GM19035 (cell line): ENCODE data around the gene ZNF79.
"Not testable (repeated sequence)": the region's sequence is repeated elsewhere in the genome, so short reads cannot be mapped to it uniquely, and the experiment has no call there.

ENCODE experiments used
- ATAC-seq: cut with Tn5 transposase; IDR thresholded peaks from one replicate; pipeline ENCODE4 v1.9.1; 2021; ENCODE audit not compliant: unreplicated experiment

Gene ZNF79

DNA sequence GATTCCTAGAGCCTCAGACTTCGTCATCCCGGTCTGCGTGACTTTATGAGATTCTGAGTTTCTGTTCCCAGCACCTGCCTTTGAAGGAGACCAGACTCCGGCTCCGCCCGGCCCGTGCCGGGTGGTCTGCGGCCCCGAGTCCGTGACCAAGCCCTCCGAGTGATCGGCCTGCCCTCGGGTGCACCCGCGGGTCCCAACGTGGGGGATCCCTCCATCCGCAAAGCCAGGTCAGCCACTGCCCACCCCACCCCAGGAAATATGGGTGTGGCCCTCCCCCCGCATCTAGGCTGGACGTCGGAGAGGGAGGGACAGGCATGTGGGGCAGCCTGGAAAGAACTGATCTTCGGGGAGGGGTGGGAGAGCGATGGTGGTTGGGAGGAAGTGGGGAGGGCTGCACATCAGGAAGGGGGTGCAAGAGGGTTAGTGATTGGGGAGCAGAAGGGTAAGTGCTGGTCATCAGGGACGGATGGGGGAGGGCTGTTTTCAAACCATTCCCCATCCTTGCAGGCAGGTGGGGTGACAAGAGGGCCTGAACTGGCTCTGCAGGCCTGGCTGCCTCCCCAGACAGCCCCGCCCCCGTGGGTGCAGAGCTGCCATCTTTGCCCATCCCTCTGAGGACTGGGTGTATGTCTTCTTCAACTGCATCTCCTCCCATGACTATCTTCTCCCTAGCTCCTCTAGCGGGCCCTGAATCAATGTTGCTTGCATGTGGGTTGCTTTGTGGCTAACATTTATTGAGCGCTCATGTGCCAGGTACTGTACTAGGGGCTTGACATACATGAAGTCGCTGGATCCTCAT lies 27.9 kb downstream of the ZNF79 start:
- peak; percentile 4 for ATAC-seq

DNA sequence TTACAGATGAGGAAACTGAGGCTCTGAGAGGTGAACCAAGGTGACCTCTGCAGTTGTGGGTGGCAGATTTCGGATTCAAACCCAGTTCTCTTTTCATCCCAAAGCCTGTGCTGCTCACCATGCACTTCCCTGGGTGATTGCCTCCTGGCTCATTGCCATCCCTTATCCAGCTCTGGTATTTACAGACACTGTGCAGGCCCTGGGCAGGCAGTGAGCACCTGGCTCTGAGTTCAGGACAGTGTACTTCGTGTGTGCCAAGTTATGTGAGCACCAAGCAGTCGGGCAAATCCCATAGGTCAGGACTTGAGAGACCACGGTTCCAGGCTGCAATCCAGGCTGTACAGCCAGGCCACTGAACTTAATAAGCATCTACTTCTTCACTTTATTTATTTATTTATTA lies 28.5 kb downstream of the ZNF79 start:
- no peak for ATAC-seq

DNA sequence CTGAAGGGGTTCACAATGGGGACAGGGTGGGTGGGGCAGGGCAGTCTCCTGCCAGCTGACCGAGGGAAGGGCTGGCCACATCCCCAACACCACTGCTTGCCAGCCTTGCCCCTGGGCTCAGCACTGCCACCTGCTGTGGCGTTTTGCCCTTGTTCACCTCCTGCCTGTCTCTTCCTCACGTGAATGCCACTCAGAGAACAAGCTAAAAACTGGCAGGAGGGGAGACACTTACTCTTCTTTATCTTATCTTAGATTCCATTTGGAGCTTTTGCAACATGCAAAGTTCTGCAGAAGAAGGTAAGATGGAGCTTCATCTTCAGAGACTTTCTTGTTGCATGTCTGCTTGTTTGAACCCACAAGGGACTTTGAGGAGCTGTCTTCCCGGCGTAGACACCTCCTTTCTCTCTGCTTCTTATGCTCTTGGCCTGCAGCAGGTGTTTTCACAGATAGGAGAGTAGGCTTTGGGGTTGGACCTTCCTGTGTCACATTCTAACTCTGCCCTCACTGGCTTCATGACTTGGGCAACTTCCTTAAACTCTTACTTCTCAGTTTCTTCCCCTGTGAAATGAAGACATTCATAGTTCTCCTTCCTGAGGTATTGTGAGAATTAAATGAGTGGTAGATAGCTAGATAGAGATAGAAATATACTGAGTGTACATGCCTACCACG lies 31.3 kb downstream of the ZNF79 start:
- no peak for ATAC-seq

DNA sequence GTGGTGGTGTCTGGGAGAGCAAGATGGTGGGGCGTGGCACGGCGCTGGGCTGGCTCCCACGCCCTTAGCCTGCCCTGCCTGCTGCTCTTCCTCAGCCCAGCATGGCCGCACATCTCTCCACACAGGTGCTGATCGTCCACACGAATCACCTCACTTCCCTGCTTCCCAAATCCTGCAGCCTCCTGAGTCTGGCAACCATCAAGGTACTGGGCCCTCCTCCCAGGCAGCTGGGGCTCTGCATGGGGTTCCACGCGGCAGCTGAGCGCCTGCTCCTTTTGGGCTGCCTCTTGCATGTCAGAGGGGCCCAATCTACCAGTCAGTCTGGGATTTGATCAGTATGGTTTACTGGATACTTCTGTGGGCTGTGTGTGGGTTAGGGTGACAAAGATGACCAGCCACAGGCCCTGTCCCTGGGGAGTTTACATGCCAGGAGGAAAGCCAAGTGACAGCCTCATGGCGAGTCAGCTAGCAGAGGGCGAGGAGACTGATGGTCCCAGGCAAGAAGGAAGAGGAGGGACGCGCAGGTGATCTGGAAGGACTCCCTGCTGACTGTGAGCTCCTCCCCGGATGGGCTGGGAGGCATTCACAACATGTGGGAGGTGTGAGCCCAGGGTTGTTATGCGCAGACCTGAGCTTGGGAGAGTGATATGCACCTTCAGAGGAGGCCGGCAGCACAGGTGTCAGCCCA lies 33.2 kb downstream of the ZNF79 start:
- ATAC-seq = no peak

DNA sequence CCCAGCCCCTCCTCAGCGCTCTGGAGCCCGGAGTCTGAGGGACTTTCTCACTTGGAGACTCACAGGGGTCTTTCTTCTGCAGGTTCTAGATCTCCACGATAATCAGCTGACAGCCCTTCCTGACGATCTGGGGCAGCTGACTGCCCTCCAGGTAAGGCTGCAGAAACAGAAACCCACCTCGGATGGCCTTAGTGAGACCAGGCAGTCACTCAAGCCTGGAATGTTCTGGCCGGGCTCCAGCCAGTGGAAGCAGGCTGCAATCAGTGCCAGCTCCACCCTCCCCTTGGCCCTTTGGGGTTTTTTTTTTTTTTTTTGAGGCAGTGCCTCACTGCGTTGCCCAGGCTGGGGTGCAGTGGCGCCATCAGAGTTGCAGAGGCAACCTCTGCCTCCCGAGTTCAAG lies 34.7 kb downstream of the ZNF79 start:
- no peak for ATAC-seq

DNA sequence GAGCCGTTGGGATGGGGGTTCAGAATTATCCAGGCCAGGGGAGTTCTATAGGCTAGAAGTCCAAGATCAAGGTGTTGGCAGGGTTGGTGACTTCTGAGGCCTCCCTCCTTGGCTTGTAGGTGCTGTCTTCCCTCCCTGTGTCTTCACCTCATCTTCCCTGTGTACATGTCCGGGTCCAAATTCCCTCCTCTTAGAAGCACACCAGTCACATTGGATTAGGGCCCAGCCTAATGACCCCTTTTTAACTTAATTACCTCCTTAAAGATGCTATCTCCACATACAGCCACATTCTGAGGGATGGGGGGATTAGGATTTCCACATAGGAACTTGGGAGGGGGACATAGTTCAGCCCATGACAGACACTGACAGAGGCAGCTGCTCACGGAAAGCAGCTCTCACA lies 39.2 kb downstream of the ZNF79 start:
- no peak for ATAC-seq

DNA sequence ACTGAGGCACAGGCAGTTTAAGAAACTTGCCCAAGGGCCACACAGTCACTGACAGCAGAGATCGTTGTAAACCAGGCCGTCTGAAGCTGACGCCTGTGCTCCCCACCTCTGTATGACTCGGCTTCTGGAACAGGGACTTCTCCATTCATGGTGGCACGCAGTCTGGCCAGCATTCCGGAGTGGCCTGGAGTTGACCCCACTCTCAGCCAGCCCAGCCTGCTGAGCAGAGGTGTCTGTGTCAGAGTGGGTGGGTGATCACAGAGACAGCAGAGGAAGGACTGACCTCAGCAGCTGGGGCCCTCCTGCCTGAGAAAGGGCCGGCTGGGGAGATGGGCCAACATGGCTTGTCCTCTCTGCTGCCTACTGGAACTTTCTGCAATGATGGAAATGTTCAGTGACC lies 39.7 kb downstream of the ZNF79 start:
- ATAC-seq = no peak

DNA sequence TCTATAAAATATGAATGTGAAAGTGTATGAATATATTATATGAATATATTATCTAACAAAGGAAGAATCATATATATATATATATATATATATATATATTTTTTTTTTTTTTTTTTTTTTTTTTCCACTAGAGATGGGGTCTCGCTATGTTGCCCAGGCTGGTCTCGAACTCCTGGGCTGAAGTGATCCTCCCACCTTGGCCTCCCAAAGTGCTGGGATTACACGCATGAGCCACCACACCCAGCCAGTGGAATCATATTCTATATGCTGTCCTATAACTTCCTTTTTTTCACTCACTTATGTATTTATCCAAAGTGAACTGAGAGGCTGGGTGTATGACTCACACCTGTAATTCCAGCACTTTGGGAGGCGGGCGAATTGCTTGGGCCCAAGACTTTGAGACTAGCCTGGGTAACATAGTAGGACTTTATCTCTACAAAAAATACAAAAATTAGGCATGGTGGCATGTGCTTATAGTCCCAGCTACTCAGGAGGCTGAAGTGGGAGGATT lies 42.3 kb downstream of the ZNF79 start:
- ATAC-seq = not testable (repeated sequence)

DNA sequence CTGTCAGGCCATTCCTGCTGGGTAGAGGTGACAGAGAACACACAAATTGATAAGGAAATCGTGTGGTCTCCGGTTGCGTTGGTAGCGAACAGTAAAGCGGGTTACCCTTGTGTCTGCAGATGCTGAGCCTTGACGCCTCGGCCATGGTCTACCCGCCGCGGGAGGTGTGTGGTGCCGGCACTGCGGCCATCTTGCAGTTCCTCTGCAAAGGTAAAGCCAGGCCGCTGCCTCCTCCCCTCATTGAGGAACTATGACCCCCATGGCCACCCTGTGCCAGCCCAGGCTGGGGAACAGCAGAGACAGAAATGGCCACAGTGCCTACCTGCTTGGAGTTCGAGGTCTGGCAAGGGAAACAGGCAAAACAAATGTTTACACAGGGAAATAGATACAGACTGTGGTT lies 43.4 kb downstream of the ZNF79 start:
- no peak for ATAC-seq

DNA sequence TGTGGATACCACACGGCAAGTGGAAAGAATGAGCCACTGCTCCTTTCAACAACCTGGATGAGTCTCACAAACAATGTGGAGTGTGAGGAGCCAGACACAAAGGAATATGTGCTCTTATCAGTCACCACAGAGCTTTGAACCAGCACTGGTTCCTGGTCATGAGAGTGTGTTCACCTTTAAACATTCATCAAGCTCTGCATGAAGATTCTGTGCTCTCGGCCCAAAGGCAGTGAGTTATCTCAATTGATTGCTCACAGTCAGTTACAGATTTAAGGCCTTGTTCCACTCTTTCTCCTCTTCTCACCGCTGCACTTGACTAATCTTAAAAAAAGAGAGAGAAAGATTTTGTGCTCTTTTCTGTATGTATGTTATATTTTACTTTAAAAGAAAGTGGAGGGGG lies 46.5 kb downstream of the ZNF79 start:
- no peak for ATAC-seq

DNA sequence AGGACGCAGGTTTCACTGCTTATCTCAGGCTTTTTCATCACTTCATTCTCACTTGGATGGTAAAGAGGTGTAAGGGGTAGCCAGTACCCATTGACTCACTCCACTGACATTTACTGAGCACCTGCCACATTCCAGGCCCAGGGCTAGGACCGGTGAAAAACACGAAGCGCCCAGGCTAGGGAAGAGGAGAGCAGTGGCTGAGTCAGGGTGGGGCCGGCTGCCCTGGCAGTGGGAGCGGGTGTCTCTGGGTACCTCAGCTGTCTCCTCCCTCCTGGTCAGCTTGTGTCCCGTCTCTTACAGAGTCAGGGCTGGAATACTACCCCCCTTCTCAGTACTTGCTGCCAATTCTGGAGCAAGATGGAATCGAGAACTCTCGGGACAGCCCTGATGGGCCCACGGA lies 49.3 kb downstream of the ZNF79 start:
- ATAC-seq = no peak

DNA sequence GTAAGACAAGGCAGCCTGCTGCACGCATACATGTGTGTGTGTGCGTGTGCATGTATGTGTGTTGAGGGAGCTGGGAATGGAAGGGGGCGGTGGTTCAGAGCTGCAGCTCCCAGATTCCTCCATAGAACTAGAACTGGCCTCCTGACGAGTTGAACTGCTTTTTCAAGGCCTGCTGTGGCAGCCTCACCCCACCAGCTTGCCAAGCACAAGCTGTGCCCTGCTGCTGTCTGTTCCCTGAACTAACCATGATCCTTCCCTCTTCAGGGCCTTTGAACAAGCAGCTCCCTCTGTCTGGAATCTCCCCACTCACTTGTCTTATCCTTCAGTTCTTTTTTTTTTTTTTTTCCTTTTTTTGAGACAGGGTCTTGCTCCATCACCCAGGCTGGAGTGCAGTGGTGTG lies 49.8 kb downstream of the ZNF79 start:
- ATAC-seq = no peak

DNA sequence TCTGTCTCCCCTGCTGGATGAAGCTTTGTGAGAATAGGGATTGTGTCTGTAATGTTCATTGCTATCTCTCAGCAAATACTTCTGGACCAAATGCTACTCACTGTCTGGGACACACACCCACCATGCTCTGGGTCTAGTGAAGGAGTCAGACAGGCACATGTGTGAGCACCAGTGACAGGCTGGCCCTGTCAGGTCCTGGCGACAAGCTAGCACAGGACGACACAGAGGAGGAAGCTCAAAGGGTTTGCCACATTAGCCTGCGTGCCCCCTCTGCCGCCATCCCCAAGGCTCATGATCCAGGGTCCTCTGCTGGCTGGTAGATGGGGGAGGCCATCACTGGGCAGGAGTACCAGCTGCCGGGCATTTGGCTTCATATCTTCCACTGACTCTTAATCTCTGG lies 50.4 kb downstream of the ZNF79 start:
- ATAC-seq = no peak

DNA sequence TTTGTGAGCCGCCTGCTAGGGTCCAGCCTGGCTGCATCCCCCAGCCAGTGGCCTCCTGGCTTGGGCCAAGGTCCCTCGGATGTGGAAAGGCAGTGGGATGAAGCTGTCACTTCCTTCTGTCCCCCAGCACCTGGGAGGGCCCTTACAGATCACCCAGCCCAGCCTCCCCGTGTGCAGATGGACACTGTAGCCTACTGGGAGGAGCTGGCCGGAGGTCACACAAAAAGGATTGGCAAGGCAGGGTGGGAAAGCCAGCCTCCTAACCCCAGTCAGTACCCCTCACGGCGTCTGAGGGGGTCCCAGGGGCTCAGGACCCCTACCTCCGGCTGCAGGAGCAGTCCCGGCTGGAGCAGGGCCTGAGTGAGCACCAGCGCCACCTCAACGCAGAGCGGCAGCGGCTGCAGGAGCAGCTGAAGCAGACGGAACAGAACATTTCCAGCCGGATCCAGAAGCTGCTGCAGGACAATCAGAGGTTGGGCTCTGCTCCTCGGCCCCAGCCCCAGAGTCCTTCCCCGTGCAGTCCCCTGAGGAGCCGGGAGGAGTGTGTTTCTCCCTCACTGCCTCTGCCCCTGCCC lies 55.4 kb downstream of the ZNF79 start:
- no peak for ATAC-seq

DNA sequence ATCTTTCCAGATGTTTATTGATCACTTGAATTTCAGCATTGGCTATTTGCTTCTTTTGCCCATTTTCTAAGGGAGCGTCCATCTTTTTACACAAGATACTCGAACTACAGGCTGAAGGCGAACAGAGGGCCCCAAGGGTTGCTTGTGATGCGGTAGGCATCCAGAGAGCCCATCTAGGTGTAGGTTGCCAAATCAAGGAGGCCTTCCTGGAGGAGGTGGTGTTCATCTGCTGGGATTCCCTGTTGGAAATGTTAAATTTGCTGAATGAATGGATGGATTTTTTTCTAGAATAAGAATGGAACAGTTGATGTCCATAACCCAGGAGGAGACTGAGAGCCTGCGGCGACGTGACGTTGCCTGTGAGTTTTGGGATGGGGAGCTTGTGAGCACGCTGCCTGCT lies 58.5 kb downstream of the ZNF79 start:
- no peak for ATAC-seq

DNA sequence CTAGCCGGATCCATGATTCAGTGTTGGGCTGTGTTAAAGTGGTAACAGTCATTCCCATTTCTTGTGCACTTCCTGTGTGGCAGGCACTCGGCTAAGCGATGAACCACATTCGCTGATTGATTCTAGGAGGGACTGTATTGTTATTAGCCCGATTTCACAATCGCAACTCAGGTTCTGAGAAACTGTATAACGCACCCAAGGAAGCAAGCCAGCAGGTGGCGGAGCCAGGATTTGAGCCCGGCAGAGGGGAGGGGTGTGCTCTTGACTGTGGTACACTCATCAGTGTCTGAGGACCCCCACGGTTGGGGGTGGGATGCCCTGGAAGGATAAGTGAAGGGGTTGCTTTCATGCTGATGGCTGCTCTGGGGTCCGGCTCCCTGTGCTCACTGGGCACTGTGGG lies 61.8 kb downstream of the ZNF79 start:
- ATAC-seq = no peak

DNA sequence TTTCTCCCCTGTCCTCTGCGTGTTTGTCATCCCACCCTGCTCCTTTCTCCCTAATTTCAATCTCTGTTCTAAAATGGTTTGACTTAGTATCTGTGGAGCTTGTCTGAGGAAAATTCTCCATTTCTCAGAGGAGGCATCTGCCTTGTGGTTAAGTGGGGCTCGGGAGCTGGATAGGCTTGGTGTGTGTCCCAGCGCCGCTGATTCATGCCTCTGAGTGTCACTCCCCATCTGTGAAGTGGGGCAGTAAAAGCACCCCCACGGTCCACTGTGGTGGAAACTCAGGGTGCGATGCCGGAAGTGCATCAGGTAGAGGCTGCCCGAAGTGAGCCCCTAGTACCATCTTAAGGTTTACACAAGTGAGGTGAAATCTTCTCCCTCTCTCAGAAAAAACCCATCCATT lies 64.8 kb downstream of the ZNF79 start:
- no peak for ATAC-seq

DNA sequence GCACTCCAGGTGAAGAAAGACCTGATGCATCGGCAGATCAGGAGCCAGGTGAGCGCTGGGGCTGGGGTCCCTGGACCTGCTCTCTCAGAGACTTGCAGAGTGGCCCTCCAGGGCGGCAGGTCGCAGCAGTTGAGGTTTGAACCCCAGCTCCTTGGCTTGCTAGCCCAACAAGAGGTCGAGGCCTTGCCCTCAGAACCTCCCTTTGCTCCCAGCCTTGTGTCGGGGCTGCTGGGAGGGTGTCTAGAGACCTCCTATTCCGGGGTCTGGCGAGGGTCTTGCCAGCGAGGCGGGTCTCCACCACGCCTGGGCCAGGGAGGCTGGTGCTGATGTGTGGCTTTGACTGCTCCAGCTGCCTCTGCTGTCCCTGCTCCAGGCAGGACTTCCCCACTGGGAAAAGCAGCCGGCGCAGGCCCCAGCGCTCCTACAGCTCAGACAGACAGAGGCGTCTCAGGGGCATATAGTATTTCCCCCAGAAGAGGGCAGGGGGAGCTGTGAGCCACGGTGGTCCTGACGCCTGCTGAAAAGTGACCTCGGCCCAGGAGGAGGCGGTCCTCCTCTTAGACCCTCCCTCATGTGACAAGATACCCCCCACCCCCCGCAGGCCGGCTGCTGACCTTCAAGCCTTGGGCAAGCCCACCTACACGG lies 65.4 kb downstream of the ZNF79 start:
- no peak for ATAC-seq

DNA sequence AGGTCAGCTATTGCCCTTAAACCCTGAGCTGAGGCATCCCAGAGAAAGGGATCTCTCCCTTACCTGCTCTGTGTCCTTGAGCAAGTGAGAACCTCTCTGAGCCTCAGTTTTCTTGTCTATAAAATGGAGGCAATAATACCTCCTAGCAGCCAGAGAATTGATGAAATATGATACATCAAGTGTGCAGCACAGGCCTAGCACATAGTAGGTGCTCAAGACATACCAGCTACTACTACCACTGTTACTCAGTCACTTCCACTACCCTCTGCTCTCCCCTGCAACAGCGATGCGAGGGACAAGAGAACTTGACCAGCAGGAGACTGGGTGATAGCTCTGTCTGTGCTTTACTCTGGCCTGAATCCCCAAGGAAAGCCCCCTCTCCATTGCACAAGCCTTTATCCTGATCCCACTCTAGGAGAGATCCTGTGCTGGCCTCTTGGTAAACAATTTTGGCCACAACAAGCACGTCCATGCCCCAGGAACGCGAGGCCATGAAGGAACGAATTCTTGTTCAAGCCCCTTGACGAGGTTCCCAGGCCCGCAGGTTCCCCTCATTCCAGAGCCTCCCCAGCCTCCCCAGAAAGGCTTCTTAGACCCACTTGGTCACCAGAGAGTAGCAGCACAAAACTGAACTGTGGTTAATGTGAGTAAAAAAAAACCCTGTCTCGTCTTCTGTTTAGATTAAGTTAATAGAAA lies 66.5 kb downstream of the ZNF79 start:
- no peak for ATAC-seq

DNA sequence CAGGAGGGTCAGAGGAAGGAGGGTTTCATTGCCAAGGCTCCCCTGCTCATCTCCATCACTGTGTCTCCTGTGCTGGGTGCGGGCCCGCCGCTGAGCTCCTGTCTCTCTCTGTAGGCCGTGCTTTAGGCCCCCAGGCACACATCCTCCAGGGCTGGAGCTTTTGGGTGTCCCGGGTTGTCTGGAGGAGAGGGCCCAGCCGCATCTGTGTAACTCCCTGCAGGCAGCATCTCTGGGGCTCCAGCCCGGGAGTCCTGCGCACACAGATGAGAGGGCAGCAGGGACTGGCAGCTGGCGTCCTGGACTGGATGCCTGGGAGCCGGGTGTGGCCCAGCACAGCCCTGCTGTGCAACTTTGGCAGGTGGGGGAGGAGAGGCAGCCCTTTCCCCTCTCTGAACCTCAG lies 67.3 kb downstream of the ZNF79 start:
- no peak for ATAC-seq

DNA sequence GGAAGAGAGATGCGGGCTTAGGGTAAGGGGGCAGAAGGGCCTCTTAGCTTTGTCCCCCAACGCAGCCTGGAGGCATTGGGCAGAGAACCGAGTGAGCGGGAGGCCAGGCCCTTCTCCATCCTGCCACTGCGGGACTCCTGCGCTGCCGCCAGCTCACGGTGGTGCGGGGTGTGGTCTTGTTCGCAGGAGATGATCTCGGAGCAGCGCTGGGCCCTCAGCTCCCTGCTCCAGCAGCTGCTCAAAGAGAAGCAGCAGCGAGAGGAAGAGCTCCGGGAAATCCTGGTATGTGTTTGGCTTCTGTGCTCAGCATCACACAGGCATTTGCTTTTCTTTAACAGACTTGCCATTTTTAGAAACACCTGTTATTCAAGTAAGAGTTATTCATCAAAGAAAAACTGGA lies 68.4 kb downstream of the ZNF79 start:
- no peak for ATAC-seq
